Progenitor cell of endocrine pancreas (in vitro differentiated cells): ENCODE measurements around the gene METTL25B. TPM values are rescaled to one million over a fixed set of nuclear protein-coding genes. Genes with fewer than 3 reads are reported as not detected.

Source experiments
- DNase-seq: peaks from one replicate; pipeline ENCODE4 v3.0.0; 2021; ENCODE audit warnings: low spot score; ENCODE audit not compliant: unreplicated experiment
- H3K27ac Mint-ChIP-seq: 2 replicates; pipeline ENCODE4 v1.8.0; 2021; ENCODE audit warnings: mild to moderate bottlenecking, moderate library complexity, mixed read lengths
- H3K27me3 Mint-ChIP-seq: 2 replicates; pipeline ENCODE4 v1.8.0; 2021; ENCODE audit warnings: mixed read lengths
- H3K36me3 Mint-ChIP-seq: 2 replicates; pipeline ENCODE4 v1.8.0; 2022; ENCODE audit warnings: mixed read lengths; ENCODE audit not compliant: insufficient read depth
- H3K4me1 Mint-ChIP-seq: 2 replicates; pipeline ENCODE4 v1.8.0; 2021; ENCODE audit warnings: low read depth, mixed read lengths
- H3K4me3 Mint-ChIP-seq: 2 replicates; pipeline ENCODE4 v1.8.0; 2021; ENCODE audit warnings: low read depth, mild to moderate bottlenecking, moderate library complexity, mixed read lengths
- H3K9me3 Mint-ChIP-seq: 2 replicates; pipeline ENCODE4 v1.8.0; 2021; ENCODE audit warnings: low read depth, mixed read lengths
- CTCF ChIP-seq: fragments of 200-600 bp; sonication (generic); IDR thresholded peaks from one replicate; pipeline ENCODE4 v1.5.0; 2021; ENCODE audit warnings: antibody characterized with exemption, mild to moderate bottlenecking; ENCODE audit not compliant: unreplicated experiment
- total RNA-seq: library from RNA; stranded (reverse); gene quantifications from 2 replicates; pipeline ENCODE4 v1.2.1, GENCODE V29; 2021

The METTL25B gene
- total RNA-seq, 1 donor from 2014 or later = 42.4 TPM

- no peak for TF ChIP-seq CTCF
- H3K4me3 Mint-ChIP-seq = no peak overlapping the region
- H3K27ac Mint-ChIP-seq = no peak overlapping the region
- peaks cover 2% of the 10 kb centered on the region for H3K4me1 Mint-ChIP-seq
- DNase-seq = no peak
- peaks cover 7% of the 10 kb centered on the region for H3K36me3 Mint-ChIP-seq
- no peaks in the 10 kb centered on the region for H3K9me3 Mint-ChIP-seq
- no peaks in the 10 kb centered on the region for H3K27me3 Mint-ChIP-seq
Observed at GRCh38 chr1:156781585-156782186, 53.4 kb downstream of the METTL25B start.

- no peak overlapping the region for H3K27ac Mint-ChIP-seq
Observed at GRCh38 chr1:156785458-156785857, 57.2 kb downstream of the METTL25B start.

More at GRCh38 chr1:156785458-156785857, 57.2 kb downstream of the METTL25B start:
- Mint-ChIP-seq H3K27me3 (no peaks in the 10 kb centered on the region), H3K9me3 (no peaks in the 10 kb centered on the region), H3K4me1 (no peaks in the 10 kb centered on the region), H3K4me3 (no peak overlapping the region), H3K36me3 (peaks cover 18% of the 10 kb centered on the region)
- DNase-seq = no peak
- no peak for TF ChIP-seq CTCF

Other genes starting within 250 kb of the METTL25B start
- gene MEF2D, start 227.7 kb upstream of the METTL25B start, total RNA-seq = 20.2 and 26.6 TPM in 2 replicates
- 29.6 and 32.4 TPM in 2 replicates for gene IQGAP3, start 155.9 kb upstream of the METTL25B start, total RNA-seq
- gene TTC24, start 148.7 kb upstream of the METTL25B start, total RNA-seq = not detected in 2 replicates
- 108 and 115 TPM in 2 replicates for gene NAXE, start 136.7 kb upstream of the METTL25B start, total RNA-seq
- gene GPATCH4, start 127.0 kb upstream of the METTL25B start, total RNA-seq = 26.2 and 27.0 TPM in 2 replicates
- gene HAPLN2, start 109.1 kb upstream of the METTL25B start, total RNA-seq = 0.38 and 0.93 TPM in 2 replicates
- gene BCAN, start 86.4 kb upstream of the METTL25B start, total RNA-seq = not detected in 2 replicates
- 33.9 and 39.2 TPM in 2 replicates for gene NES, start 51.1 kb upstream of the METTL25B start, total RNA-seq
- 70.4 and 125 TPM in 2 replicates for gene CRABP2, start 22.9 kb upstream of the METTL25B start, total RNA-seq
- 36.9 and 38.9 TPM in 2 replicates for gene ISG20L2, start 297 bp downstream of the METTL25B start, total RNA-seq
- 35.9 and 43.2 TPM in 2 replicates for gene MRPL24, start 12.6 kb downstream of the METTL25B start, total RNA-seq
- gene HDGF, start 23.2 kb downstream of the METTL25B start, total RNA-seq = 280 and 288 TPM in 2 replicates
- 93.2 TPM in 2 replicates for gene PRCC, start 39.1 kb downstream of the METTL25B start, total RNA-seq
- not detected in 2 replicates for gene SH2D2A, start 88.4 kb downstream of the METTL25B start, total RNA-seq
- not detected in 2 replicates for gene INSRR, start 130.6 kb downstream of the METTL25B start, total RNA-seq
- 0.36 TPM in 1 of 2 replicates, not detected in the other for gene NTRK1, start 132.4 kb downstream of the METTL25B start, total RNA-seq
- gene PEAR1, start 165.2 kb downstream of the METTL25B start, total RNA-seq = 0.20 TPM in 1 of 2 replicates, not detected in the other
- gene LRRC71, start 192.2 kb downstream of the METTL25B start, total RNA-seq = not detected in 2 replicates